WTC11 (cell line): ENCODE data around the gene HMCN1. TPM values are rescaled to one million over a fixed set of nuclear protein-coding genes. Genes with fewer than 3 reads are reported as not detected.

ENCODE experiments used
- ATAC-seq: fragments of 200-7000 bp; cut with Tn5 transposase; 2 replicates; pipeline ENCODE4 v1.10.0; 2021; ENCODE audit warnings: mild to moderate bottlenecking, moderate library complexity
- CTCF ChIA-PET: fragments of 300-600 bp; sonication (Branson Sonifier 250); formaldehyde crosslinking; loops from one replicate; lab custom pipeline; 2021; ENCODE audit warnings: antibody characterized with exemption; lab: Charles Lee
- POLR2A ChIA-PET: fragments of 350-600 bp; sonication (Branson Sonifier 250); formaldehyde crosslinking; loops from one replicate; lab custom pipeline; 2021; ENCODE audit warnings: antibody characterized with exemption; lab: Charles Lee
- DNase-seq: peaks from one replicate; pipeline ENCODE4 v3.0.0; 2021; ENCODE audit warnings: low spot score
- H3K27ac Mint-ChIP-seq: 2 replicates; pipeline ENCODE4 v1.8.0; 2021; ENCODE audit warnings: mixed read lengths
- H3K27me3 Mint-ChIP-seq: 2 replicates; pipeline ENCODE4 v1.8.0; 2021; ENCODE audit warnings: low read depth, mild to moderate bottlenecking, moderate library complexity, mixed read lengths
- H3K36me3 Mint-ChIP-seq: 2 replicates; pipeline ENCODE4 v1.8.0; 2021; ENCODE audit warnings: mixed read lengths
- H3K4me1 Mint-ChIP-seq: 2 replicates; pipeline ENCODE4 v1.8.0; 2022; ENCODE audit warnings: mixed read lengths
- H3K4me3 Mint-ChIP-seq: 2 replicates; pipeline ENCODE4 v1.8.0; 2021; ENCODE audit warnings: mild to moderate bottlenecking, moderate library complexity, mixed read lengths
- H3K9me3 Mint-ChIP-seq: 2 replicates; pipeline ENCODE4 v1.8.0; 2021; ENCODE audit warnings: mixed read lengths
- EMX1 ChIP-seq: fragments of 250-450 bp; sonication (Bioruptor Pico); IDR thresholded peaks from 2 replicates; pipeline ENCODE4 v1.8.0; 2021; ENCODE audit warnings: mild to moderate bottlenecking
- ETV6 ChIP-seq: sonication (generic); formaldehyde crosslinking; IDR thresholded peaks from 2 replicates; pipeline ENCODE4 v1.8.1; 2022; ENCODE audit warnings: mild to moderate bottlenecking, missing genetic modification reagents
- NFYB ChIP-seq: sonication (generic); formaldehyde crosslinking; conservative IDR thresholded peaks from 2 replicates; pipeline ENCODE4 v1.8.0; 2022; ENCODE audit warnings: low read depth, missing genetic modification reagents
- total RNA-seq: library from RNA; stranded (reverse); gene quantifications from 3 replicates; pipeline ENCODE4 v1.2.3, GENCODE V29; 2021
- TF ChIP-seq, protein P1 (sequence below): fragments of 200-600 bp; IDR thresholded peaks from 2 replicates; pipeline ENCODE4 v1.8.0; 2022; ENCODE audit warnings: antibody characterized with exemption
- TF ChIP-seq, protein P2 (sequence below): sonication (generic); formaldehyde crosslinking; IDR thresholded peaks from 2 replicates; pipeline ENCODE4 v1.8.1; 2023; ENCODE audit warnings: mild to moderate bottlenecking, moderate library complexity, missing genetic modification reagents
- TF ChIP-seq, protein P3 (sequence below): fragments of 250-450 bp; sonication (Bioruptor Pico); IDR thresholded peaks from 2 replicates; pipeline ENCODE4 v1.9.0; 2021; ENCODE audit warnings: mild to moderate bottlenecking
- TF ChIP-seq, protein P4 (sequence below): sonication (generic); formaldehyde crosslinking; IDR thresholded peaks from 2 replicates; pipeline ENCODE4 v1.8.1; 2023; ENCODE audit warnings: mild to moderate bottlenecking, missing genetic modification reagents, moderate library complexity
- TF ChIP-seq, protein P5 (sequence below): sonication (generic); formaldehyde crosslinking; IDR thresholded peaks from 2 replicates; pipeline ENCODE4 v1.8.1; 2022; ENCODE audit warnings: low read depth, mild to moderate bottlenecking, moderate library complexity, missing genetic modification reagents, borderline replicate concordance
- TF ChIP-seq, protein P6 (sequence below): sonication (generic); formaldehyde crosslinking; IDR thresholded peaks from 2 replicates; pipeline ENCODE4 v1.8.1; 2022; ENCODE audit warnings: missing genetic modification reagents, borderline replicate concordance

Gene HMCN1
- total RNA-seq, 1 experiment from 2014 or later = 5.6 TPM

DNA sequence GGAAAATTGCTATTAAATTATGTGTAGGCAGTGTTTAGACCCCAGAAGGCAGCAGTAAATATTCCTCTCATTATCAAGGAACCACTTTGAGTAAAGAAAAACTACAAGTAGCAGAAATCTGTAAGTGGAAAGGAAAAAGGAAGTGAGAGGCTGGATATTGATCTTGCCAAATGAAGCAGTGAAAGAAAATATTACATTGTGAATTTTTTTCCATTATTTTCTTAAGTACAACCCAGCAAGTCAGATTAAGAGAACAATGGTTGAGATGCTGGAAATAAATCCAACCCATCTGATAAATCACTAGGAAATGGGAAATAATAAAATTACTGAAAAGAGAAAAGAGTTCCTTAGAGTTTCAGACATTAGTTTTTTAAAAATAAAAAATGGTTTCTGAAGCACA lies 106.7 kb downstream of the HMCN1 start (continued):
- TF ChIP-seq, protein P1, sequence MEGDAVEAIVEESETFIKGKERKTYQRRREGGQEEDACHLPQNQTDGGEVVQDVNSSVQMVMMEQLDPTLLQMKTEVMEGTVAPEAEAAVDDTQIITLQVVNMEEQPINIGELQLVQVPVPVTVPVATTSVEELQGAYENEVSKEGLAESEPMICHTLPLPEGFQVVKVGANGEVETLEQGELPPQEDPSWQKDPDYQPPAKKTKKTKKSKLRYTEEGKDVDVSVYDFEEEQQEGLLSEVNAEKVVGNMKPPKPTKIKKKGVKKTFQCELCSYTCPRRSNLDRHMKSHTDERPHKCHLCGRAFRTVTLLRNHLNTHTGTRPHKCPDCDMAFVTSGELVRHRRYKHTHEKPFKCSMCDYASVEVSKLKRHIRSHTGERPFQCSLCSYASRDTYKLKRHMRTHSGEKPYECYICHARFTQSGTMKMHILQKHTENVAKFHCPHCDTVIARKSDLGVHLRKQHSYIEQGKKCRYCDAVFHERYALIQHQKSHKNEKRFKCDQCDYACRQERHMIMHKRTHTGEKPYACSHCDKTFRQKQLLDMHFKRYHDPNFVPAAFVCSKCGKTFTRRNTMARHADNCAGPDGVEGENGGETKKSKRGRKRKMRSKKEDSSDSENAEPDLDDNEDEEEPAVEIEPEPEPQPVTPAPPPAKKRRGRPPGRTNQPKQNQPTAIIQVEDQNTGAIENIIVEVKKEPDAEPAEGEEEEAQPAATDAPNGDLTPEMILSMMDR = no peak
- TF ChIP-seq EMX1 = no peak
- TF ChIP-seq, protein P2, sequence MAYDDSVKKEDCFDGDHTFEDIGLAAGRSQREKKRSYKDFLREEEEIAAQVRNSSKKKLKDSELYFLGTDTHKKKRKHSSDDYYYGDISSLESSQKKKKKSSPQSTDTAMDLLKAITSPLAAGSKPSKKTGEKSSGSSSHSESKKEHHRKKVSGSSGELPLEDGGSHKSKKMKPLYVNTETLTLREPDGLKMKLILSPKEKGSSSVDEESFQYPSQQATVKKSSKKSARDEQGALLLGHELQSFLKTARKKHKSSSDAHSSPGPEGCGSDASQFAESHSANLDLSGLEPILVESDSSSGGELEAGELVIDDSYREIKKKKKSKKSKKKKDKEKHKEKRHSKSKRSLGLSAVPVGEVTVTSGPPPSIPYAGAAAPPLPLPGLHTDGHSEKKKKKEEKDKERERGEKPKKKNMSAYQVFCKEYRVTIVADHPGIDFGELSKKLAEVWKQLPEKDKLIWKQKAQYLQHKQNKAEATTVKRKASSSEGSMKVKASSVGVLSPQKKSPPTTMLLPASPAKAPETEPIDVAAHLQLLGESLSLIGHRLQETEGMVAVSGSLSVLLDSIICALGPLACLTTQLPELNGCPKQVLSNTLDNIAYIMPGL = no peak
- TF ChIP-seq, protein P3, sequence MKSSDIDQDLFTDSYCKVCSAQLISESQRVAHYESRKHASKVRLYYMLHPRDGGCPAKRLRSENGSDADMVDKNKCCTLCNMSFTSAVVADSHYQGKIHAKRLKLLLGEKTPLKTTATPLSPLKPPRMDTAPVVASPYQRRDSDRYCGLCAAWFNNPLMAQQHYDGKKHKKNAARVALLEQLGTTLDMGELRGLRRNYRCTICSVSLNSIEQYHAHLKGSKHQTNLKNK (CRISPR knock-in tag) = no peak
- TF ChIP-seq, all 79 proteins: peak for 0

DNA sequence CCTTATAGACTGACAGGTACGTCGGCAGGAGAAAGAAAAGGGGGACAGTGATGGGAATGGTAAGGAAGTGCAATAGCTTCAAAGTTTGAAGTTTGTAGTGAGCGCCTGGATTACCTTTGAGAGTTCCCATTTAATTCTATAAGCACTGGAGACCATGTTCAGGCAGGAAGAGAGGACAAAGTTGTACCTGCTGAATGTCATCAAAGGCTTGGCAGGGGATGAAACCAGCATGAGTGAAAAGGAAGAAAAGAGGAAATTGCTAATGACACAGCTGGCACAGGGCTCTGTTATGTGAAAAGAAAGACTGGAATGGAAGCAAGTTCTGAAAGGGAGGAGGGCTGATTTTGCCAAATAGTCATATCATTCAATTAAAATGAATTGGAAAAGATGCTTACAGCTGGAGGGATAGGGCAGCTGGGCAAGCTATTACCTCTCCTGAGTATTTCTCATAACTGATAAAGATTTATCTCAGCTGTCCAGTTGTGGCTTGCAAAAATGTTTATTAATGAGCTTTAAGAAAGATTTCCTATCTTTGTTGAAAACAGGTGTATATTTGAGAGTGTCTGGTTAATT lies 109.2 kb downstream of the HMCN1 start:
- H3K9me3 Mint-ChIP-seq = no peaks in the 10 kb centered on the region; the same call in 1 of the 2 replicates
- H3K4me1 Mint-ChIP-seq = peaks cover 48% of the 10 kb centered on the region
- no peaks in the 10 kb centered on the region for H3K27me3 Mint-ChIP-seq
- no peaks in the 10 kb centered on the region for H3K36me3 Mint-ChIP-seq
- peak overlapping the region; percentile 83 for H3K27ac Mint-ChIP-seq
- ATAC-seq (peak; percentile 82), DNase-seq (no peak)
- TF ChIP-seq, protein P4, sequence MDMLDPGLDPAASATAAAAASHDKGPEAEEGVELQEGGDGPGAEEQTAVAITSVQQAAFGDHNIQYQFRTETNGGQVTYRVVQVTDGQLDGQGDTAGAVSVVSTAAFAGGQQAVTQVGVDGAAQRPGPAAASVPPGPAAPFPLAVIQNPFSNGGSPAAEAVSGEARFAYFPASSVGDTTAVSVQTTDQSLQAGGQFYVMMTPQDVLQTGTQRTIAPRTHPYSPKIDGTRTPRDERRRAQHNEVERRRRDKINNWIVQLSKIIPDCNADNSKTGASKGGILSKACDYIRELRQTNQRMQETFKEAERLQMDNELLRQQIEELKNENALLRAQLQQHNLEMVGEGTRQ (CRISPR knock-in tag) = no peak
- TF ChIP-seq, protein P5, sequence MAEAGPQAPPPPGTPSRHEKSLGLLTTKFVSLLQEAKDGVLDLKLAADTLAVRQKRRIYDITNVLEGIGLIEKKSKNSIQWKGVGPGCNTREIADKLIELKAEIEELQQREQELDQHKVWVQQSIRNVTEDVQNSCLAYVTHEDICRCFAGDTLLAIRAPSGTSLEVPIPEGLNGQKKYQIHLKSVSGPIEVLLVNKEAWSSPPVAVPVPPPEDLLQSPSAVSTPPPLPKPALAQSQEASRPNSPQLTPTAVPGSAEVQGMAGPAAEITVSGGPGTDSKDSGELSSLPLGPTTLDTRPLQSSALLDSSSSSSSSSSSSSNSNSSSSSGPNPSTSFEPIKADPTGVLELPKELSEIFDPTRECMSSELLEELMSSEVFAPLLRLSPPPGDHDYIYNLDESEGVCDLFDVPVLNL (CRISPR knock-in tag) = no peak
- TF ChIP-seq, protein P6, sequence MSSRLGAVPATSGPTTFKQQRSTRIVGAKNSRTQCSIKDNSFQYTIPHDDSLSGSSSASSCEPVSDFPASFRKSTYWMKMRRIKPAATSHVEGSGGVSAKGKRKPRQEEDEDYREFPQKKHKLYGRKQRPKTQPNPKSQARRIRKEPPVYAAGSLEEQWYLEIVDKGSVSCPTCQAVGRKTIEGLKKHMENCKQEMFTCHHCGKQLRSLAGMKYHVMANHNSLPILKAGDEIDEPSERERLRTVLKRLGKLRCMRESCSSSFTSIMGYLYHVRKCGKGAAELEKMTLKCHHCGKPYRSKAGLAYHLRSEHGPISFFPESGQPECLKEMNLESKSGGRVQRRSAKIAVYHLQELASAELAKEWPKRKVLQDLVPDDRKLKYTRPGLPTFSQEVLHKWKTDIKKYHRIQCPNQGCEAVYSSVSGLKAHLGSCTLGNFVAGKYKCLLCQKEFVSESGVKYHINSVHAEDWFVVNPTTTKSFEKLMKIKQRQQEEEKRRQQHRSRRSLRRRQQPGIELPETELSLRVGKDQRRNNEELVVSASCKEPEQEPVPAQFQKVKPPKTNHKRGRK = no peak
- TF ChIP-seq, protein P2 = no peak
- TF ChIP-seq ETV6 (CRISPR knock-in tag) = peak; percentile 30; the same call in 1 of the 2 replicates
- CTCF ChIA-PET = interaction anchor here (1.0 to 1.6 kb wide), 3 partner anchors 30 to 162 kb away, joined by 3 to 4 read pairs (median 3); no protein-coding TSS in a partner anchor
- H3K4me3 Mint-ChIP-seq = peak overlapping the region; percentile 29
- POLR2A ChIA-PET = no interaction called here

DNA sequence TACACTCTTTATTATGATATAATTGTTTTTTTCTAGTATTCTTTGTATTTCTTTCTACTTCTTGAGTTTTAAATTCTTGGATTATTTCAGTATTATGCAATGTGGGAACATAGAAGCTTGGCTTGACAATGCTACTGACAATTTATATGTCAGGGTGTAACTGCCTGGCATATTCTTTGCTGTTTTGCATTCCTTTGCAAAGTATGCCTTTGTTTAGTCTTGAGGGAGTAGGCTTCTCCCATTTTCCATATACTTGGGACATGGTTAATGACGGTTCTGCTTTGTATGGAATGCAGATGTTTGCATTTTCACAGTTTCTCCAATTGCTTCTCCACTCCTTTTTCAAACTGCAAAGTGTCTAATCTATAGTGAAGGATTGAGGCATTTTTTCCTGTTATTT lies 109.8 kb downstream of the HMCN1 start:
- POLR2A ChIA-PET = no interaction called here
- no peaks in the 10 kb centered on the region for H3K36me3 Mint-ChIP-seq
- no peaks in the 10 kb centered on the region for H3K27me3 Mint-ChIP-seq
- H3K27ac Mint-ChIP-seq = no peak overlapping the region
- DNase-seq = no peak
- no peak overlapping the region for H3K4me3 Mint-ChIP-seq
- H3K4me1 Mint-ChIP-seq = peaks cover 42% of the 10 kb centered on the region
- no peaks in the 10 kb centered on the region; the same call in 1 of the 2 replicates for H3K9me3 Mint-ChIP-seq
- CTCF ChIA-PET = interaction anchor here (1.0 to 1.6 kb wide), 3 partner anchors 31 to 163 kb away, joined by 3 to 4 read pairs (median 3); no protein-coding TSS in a partner anchor
- TF ChIP-seq NFYB (CRISPR knock-in tag) = no peak
- no peak for ATAC-seq
